Activated CD8-positive, alpha-beta T cell treated with anti-CD3 and anti-CD28 coated beads for 36 hours (primary cell): ENCODE data around the gene GABPB2. TPM values are rescaled to one million over a fixed set of nuclear protein-coding genes. Genes with fewer than 3 reads are reported as not detected.

ENCODE experiments used
- ATAC-seq: fragments of 200-7000 bp; cut with Tn5 transposase; one replicate; pipeline ENCODE4 v1.10.0; 2021; ENCODE audit warnings: mild to moderate bottlenecking, moderate library complexity
- CTCF ChIA-PET: fragments of 350-600 bp; sonication (Branson Sonifier 250); formaldehyde crosslinking; loops from one replicate; lab custom pipeline; 2021; ENCODE audit warnings: antibody characterized with exemption; lab: Charles Lee
- POLR2A ChIA-PET: fragments of 350-600 bp; sonication (Branson Sonifier 250); formaldehyde crosslinking; loops from one replicate; lab custom pipeline; 2021; ENCODE audit warnings: antibody characterized with exemption; lab: Charles Lee
- DNase-seq: peaks from one replicate; pipeline ENCODE4 v3.0.0-alpha.2; 2020
- H3K27ac Mint-ChIP-seq: one replicate; pipeline ENCODE4 v1.8.0; 2021; ENCODE audit warnings: mild to moderate bottlenecking, mixed read lengths
- H3K27me3 Mint-ChIP-seq: one replicate; pipeline ENCODE4 v1.8.0; 2021; ENCODE audit warnings: mixed read lengths
- H3K36me3 Mint-ChIP-seq: one replicate; pipeline ENCODE4 v1.8.0; 2021; ENCODE audit warnings: low read depth, mixed read lengths
- H3K4me1 Mint-ChIP-seq: one replicate; pipeline ENCODE4 v1.8.0; 2021; ENCODE audit warnings: low read depth, mixed read lengths
- H3K4me3 Mint-ChIP-seq: one replicate; pipeline ENCODE4 v1.8.0; 2021; ENCODE audit warnings: mild to moderate bottlenecking, moderate library complexity, mixed read lengths
- H3K9me3 Mint-ChIP-seq: one replicate; pipeline ENCODE4 v1.8.0; 2021; ENCODE audit warnings: mixed read lengths
- CTCF ChIP-seq: fragments of 200-600 bp; IDR thresholded peaks from one replicate; pipeline ENCODE4 v1.8.0; 2022; ENCODE audit warnings: antibody characterized with exemption, mild to moderate bottlenecking
- intact Hi-C: fragments of 100-400 bp; cut with micrococcal nuclease; formaldehyde crosslinking; loops from one replicate; pipeline ENCODE4 v1.10.0; 2022
- total RNA-seq, 2 experiments: library from RNA; stranded (reverse); gene quantifications; one replicate each; pipeline ENCODE4 v1.2.3, GENCODE V29; 2021

GABPB2 gene
- total RNA-seq, 2 experiments from 2014 or later = 17.5 to 19.3 TPM

GRCh38 chr1:151145304-151146071 is 74.9 kb downstream of the GABPB2 start:
- Mint-ChIP-seq H3K36me3 (no peaks in the 10 kb centered on the region), H3K27ac (no peak overlapping the region), H3K27me3 (peaks cover 3% of the 10 kb centered on the region), H3K9me3 (no peaks in the 10 kb centered on the region), H3K4me1 (peaks cover 6% of the 10 kb centered on the region), H3K4me3 (peak overlapping the region; percentile 70)
- peak; percentile 53 for DNase-seq
- ATAC-seq = peak; percentile 17
- TF ChIP-seq CTCF = no peak
- ChIA-PET CTCF (interaction anchor here (0.8 to 3.0 kb wide), 5 partner anchors 10 to 120 kb away, joined by 3 to 18 read pairs (median 6); partner anchors contain the start of gene TNFAIP8L2), POLR2A (interaction anchor here (0.9 to 5.1 kb wide), 3 partner anchors 11 to 15 kb away, joined by 3 to 21 read pairs (median 3); partner anchors contain the start of gene TNFAIP8L2)
- intact Hi-C loops = no loop called here

- CTCF ChIA-PET = interaction anchor here (1.9 to 2.2 kb wide), 2 partner anchors 10 to 11 kb away, joined by 6 to 12 read pairs; partner anchors contain the start of gene TNFAIP8L2
- intact Hi-C loops = no loop called here
- POLR2A ChIA-PET = interaction anchor here (1.0 to 5.1 kb wide), 2 partner anchors 11 kb away, joined by 3 to 21 read pairs; partner anchors contain the start of gene TNFAIP8L2
- no peaks in the 10 kb centered on the region for H3K36me3 Mint-ChIP-seq
- DNase-seq (no peak), ATAC-seq (no peak)
- no peaks in the 10 kb centered on the region for H3K9me3 Mint-ChIP-seq
- TF ChIP-seq CTCF = no peak
- H3K4me3 Mint-ChIP-seq = peak overlapping the region; percentile 70
- peaks cover 6% of the 10 kb centered on the region for H3K4me1 Mint-ChIP-seq
- H3K27ac Mint-ChIP-seq = no peak overlapping the region
- H3K27me3 Mint-ChIP-seq = peaks cover 3% of the 10 kb centered on the region
These were observed 75.5 kb downstream of the GABPB2 start for GRCh38 chr1:151146072-151146411.

- ChIA-PET POLR2A (interaction anchor here (0.5 to 5.1 kb wide), 3 partner anchors 10 to 186 kb away, joined by 3 to 21 read pairs (median 6); partner anchors contain the start of genes CDC42SE1, MLLT11 and TNFAIP8L2), CTCF (interaction anchor here (1.9 to 3.3 kb wide), 3 partner anchors 10 to 47 kb away, joined by 6 to 20 read pairs (median 13); partner anchors contain the start of gene TNFAIP8L2)
- no peaks in the 10 kb centered on the region for H3K36me3 Mint-ChIP-seq
- DNase-seq = peak; percentile 89
- TF ChIP-seq CTCF = no peak
- H3K9me3 Mint-ChIP-seq = no peaks in the 10 kb centered on the region
- ATAC-seq = peak; percentile 99
- peak within 1 kb of the TSS; percentile 70 for H3K4me3 Mint-ChIP-seq
- intact Hi-C loops = no loop called here
- H3K4me1 Mint-ChIP-seq = peaks cover 6% of the 10 kb centered on the region
- H3K27ac Mint-ChIP-seq = peak within 1 kb of the TSS; percentile 41
- H3K27me3 Mint-ChIP-seq = peaks cover 3% of the 10 kb centered on the region
These were observed 76.0 kb downstream of the GABPB2 start, which contains the start of gene SEMA6C for GRCh38 chr1:151146412-151147131. SEMA6C (minus strand) TSS chr1:151146631; CDS start chr1:151142621, 4,010 bp downstream.

GRCh38 chr1:151147132-151147503 is 76.6 kb downstream of the GABPB2 start:
- ATAC-seq (no peak), DNase-seq (no peak)
- intact Hi-C loops = no loop called here
- Mint-ChIP-seq H3K4me3 (peak overlapping the region; percentile 70), H3K36me3 (no peaks in the 10 kb centered on the region), H3K9me3 (no peaks in the 10 kb centered on the region), H3K27me3 (peaks cover 3% of the 10 kb centered on the region), H3K4me1 (peaks cover 6% of the 10 kb centered on the region), H3K27ac (no peak overlapping the region)
- POLR2A ChIA-PET = interaction anchor here (0.5 to 5.1 kb wide), 5 partner anchors 9 to 186 kb away, joined by 3 to 21 read pairs (median 3); partner anchors contain the start of genes CDC42SE1, MLLT11 and TNFAIP8L2
- no peak for TF ChIP-seq CTCF
- CTCF ChIA-PET = interaction anchor here (2.6 to 3.3 kb wide), 2 partner anchors 10 to 47 kb away, joined by 13 to 20 read pairs; partner anchors contain the start of gene TNFAIP8L2
